HG03460 (cell line): ENCODE measurements around the gene PHOSPHO1.

Source experiments
- ATAC-seq: cut with Tn5 transposase; IDR thresholded peaks from one replicate; pipeline ENCODE4 v1.9.1; 2021; ENCODE audit not compliant: unreplicated experiment

PHOSPHO1 gene

DNA sequence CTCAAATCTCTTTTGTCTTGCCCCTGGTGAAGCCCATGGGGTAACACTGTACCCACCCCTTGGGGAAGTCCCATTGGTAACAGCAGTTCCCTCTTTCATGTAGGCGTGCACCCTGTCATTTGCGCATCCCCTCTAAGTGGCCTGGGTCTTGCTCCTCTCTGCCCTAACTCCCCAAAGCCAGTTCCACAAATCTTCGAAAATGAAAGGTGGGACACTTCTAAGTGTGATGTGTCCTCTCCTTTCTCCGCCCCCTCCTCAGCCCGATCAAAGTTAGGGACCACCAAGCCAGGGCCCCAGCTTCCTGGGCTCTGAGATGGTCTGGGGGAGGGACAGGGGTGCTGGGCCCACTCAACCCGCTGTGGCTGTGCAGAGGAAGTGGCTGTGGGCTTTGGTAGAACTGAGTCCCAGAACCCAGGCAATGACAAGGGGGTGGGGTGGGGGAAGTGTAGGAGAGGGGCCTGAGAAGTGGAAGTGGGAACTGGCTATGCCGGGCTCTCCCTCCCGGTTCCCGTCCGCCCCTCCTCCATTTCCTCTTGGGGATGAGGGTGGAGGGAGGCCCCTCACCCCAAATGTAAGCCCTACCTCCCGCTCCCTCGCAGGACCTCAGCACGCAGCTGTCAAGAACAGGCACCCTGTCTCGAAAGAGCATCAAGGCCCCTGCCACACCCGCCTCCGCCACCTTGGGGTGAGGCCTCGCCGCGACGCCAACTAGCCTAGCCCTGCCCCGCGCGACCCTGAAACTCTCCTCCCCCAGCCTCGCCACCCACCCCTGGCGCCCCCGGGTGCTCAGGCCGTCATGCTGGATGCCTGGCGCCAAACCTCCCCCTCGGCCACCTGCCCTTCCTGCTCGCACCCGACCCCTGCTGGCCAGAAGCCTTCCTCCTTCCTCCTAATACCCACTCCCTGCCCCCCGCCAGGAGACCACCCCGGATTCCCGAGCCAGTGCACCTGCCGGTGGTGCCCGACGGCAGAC is 11.4 kb downstream of the PHOSPHO1 start:
- ATAC-seq: no peak

DNA sequence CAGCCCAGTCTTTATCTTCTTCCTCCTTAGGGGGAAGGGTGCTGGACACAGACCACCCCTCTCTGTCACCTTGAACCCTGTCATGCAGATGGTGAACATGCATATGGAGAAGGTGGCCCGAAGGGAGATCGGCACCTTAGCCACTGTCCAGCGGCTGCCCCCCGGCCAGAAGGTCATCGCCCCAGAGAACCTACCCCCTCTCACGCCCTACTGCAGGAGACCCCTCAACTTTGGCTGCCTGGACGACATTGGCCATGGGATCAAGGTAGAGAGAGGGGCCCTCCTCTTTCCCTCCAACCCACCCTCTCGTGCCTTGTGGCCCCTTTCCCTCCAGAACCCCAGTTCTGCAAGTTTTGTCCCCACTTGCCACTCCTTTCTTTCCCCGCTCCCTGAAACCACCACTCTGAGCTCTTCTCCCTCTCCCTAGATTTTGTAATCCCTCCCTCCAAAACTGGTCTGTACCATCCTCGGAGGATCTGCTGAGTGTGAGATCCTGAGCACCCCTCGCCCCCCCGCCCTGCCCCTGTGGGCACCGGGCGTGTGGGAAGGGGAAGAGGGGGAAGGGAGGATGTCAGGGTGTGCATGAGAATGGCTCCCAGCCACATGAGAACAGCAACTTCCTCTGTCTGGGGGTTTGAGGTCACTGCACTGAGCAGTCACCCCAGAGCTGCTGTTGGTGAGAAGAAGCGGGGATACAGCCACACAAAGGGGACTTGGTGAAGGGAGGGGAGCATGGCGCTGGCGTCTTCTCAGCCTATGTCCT is 12.8 kb downstream of the PHOSPHO1 start:
- ATAC-seq: no peak

DNA sequence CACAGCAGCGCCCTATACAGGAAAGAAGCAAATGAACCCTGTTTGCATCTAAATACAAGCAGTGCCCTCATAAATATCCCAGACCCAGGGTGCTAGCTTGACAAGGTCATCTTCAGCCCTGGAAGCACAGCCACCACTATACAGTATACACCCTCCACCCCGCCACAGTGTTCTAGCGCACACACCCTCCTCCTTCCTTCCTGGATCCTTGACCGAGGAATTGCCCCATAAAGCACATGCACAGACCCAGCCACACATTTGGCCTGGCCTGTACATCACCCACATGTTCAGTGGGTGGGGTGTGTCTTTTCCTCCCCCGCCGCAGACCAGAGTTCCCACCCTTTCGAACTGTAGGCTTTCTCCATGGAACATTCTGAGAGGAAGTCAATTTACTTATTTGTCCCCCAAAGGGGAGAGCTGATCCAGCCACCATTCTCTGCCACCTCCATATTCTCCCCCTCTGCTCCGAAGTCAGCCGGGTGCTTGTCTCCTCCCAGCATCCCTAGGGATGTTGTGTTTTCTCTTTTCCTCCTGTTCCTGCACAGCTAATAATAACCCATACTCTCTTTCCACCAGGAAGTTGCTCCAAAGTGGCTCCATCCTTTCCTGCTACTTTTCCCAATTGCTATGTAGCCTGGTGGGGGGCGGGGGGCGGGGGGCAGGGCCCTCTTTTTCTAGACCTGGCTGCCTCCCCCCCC is 13.5 kb downstream of the PHOSPHO1 start:
- ATAC-seq: no peak

DNA sequence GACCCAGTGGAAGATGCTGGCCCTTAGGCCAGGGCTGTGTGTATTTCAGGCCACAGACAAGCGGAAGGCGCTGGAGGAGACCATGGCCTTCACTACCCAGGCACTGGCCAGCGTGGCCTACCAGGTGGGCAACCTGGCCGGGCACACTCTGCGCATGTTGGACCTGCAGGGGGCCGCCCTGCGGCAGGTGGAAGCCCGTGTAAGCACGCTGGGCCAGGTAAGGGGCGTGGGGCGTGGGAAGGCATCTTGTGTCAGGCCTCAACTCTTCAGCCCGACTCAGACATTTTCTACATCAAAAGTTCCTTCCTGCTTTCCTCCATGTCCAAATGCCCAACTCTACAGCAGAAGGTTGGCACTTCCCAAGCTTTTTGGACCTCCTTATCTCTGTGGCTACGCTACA is 14.1 kb downstream of the PHOSPHO1 start:
- no peak for ATAC-seq

DNA sequence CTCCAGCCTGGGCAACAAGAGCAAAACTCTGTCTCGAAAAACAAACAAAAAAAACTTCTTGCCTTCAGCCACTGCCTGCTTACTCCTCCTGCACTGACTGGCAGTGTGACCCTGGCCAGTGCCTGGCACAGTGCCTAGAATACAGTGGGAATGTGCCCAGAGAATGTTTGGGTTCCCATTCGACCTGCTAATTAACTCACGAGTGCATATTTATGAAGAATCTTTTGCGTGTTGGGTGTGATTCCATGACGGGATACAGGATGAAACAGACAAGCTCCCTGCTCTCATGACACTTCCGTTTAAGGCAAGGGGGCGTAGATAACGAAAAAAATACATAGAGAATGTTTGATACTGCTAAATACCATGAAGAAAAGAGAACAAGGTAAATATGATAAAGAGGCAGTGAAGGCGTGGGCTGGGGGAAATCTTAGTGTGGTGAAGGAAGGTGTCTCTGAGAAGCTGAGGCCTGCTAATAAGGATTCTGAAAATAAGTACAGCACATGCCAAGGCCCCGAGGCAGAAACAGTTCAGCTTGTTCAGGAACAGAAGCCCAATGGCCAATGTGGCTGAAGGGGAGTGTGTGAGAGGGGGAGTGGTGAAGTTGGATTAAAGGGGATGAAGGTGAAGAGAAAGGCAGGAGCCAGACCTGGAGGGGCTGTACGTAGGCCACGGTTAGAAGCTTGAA is 15.8 kb downstream of the PHOSPHO1 start:
- no peak for ATAC-seq

DNA sequence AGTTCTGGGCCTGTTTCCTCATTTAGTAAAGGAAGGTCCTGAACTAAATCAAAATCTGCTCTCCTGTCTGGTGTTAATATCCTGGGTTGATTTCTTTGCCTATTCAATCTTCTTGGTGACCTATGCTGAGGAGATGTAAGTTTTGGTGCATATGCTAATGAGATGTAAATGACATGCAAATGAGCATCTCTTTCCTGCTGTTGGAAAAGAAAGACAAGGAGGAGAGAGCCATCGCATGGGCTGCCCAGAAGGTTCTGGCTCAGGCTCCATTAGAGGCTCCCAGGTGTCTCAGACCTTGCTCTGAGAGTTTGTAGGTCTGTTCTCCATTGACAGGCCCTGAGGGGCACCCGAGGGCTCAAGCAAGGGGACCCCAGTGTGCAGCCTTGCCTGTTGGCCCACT is 16.7 kb downstream of the PHOSPHO1 start:
- ATAC-seq: no peak

DNA sequence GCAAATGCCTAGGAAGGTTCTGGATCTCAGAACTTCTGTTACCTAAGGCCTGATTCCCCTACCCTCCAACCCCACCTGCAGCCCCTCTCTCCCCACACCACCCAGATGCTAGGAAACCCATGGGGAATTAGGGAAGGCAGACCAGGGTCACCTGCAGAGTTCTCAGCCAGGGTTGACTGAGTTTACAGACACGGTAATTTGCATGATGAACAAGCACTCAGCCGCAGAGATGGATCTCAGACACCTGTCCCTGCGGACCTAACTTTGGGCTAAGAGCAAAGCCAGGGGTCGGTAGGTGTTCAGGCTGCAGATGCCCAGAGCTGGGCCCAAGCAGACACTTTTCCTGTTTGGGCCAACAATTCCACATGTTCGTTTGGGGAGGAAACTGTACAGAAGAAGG is 17.2 kb downstream of the PHOSPHO1 start:
- no peak for ATAC-seq

DNA sequence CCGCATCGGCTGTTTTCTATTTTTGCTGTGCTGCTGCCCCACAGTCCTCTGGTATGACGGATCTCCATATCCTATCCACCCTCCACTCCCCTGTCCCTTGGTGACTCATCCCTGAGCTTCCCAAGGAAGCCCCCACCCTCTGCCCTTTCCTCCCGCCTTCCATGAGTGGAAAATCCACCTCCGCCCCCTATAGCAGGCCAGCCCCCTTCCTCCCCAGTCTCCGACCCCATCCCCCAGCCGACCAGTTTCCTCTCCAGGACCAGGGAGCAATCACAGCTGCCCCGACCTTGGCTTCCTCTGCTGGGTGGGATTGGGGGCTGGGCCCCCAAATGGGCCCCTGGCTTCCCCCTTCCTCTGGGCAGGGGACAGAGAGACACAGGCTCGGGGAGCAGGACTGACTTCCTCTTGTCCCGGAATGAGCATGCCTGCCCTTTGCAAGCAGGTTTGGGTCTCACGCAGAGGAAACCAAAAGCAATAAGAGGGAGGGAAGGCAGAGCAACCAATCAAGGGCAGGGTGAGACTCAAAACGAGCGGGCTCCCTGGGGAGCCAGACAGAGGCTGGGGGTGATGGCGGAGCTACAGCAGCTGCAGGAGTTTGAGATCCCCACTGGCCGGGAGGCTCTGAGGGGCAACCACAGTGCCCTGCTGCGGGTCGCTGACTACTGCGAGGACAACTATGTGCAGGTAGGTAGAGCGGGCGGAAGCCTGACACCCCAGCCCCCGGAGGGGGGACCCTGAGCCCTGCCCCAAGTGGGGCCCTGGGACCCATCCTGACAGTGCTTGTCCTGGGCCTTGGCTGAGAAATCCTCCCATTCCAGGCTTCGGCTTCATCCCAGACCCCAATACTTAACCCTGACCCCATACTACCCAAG is 20.2 kb downstream of the PHOSPHO1 start, which contains the start of the genes ABI3 and GNGT2:
Gene ABI3 (plus strand): TSS at position 550 of the 872 bp plus-strand sequence. CDS start 18 bp downstream, at position 568.
Gene GNGT2 (minus strand): TSS at position 417 of the 872 bp plus-strand sequence. CDS start 3,152 bp downstream, outside the sequence.
- peak; percentile 78 for ATAC-seq

DNA sequence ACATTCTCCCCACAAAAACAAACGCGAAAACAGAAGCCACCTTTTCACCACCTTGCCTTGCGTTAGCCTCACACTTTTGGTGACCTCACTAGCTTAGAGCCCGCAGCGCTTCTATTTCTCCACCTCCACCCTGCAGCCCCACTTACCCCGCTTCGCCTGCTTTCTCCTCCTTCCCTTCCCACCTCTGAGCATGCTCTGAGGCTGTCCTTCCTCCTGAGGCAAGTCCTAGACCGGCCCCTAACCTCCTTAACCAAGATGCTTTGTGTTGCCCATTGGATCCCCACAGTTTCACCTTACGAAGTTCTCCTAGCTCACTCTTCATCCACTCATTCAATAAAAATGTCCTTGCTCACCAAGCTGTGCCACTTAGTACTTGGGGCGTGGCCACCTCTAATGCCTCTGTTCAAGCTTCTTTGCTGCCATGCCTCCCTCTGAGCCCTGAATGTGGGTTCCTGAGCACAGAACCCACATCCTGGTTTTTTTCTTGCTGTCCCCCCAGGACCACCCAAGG is 21.5 kb downstream of the PHOSPHO1 start:
- no peak for ATAC-seq

DNA sequence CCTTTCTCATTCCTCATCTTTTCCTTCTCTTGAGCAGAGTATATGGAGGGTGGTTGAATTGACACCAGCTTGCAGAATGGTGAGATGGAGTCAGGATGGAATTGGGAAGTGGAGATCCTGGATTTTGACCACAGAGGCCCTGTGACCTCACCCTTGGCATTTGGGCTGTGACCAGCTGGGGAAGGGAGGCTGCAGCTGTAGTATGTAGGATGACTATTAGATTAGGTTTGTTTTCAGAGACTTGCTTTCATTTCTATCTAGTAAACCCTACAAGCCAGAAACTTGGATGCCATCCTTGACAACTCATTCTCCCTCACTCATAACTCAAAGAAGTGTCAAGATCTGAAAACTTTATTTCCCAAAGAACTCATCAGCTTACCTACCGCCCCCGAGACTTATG is 26.1 kb downstream of the PHOSPHO1 start:
- no peak for ATAC-seq

DNA sequence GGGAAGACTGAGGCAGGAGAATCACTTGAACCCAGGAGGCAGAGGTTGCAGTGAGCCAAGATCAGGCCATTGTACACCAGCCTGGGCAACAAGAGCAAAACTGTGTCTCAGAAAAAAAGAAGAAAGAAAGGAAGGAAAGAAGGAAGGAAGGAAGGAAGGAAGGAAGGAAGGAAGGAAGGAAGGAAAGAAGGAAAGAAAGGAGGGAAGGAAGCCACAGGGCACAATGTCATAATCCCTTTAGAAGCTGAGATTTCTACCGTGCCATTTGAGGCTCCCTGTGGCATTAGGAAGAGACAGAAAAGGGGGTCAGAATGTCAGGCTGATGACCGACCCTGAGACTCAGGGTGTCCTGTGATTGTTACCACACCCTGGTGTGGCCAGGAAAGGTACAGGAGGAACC is 26.8 kb downstream of the PHOSPHO1 start:
- ATAC-seq: no peak

DNA sequence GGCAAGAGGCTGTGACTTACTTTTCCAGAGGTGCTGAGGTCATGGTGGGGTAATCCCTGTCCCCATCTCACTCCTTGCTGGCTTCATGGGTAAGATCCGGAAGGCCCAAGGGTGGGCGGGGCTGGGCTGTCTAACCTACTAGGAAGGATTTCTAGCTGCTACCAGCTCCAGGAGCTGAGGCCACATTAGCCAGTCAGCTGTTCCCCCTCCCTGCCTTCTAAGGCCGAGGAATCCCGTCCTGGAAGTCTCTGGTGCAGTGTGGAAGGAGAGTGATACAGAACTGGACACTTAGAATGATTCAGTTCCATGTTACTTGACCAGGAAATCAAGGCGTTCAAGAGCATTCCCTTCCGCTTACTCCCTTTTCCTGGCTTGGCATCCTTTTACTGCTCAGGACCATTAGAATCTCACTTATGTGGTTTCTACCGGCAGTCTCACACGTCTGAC is 29.1 kb downstream of the PHOSPHO1 start:
- no peak for ATAC-seq

DNA sequence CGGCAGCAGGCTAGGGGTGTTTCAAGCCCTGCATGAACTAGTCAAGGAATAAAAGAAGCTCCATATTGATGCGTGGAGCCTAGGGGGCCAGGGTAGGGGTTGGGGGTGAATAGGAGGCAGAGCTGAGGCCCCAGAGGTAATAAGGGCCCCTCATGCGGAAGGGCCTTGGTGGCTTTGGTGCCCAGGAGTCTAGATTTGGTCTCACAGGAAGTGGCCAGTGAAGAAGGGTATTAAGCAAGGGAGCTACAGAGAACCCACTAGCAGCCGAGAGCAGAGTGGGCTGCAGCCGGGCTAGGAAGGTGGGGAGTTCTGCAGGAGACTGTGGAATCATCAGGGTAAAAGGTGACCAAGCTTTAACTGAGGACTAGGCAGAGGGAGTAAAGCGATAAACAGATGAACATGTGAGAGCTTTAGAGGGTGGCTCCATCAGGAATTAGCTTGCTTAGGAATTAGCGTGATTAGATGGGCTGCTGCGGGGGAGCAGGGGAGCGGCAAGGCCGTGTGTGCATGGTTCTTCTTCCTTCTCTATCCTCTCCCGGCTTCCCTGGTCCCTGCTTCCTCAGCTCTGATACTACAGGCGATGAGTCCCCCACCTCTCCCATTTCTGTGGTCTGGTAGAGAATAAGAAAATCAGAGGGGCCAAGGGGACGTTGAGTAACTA is 30.0 kb downstream of the PHOSPHO1 start:
- ATAC-seq: no peak

DNA sequence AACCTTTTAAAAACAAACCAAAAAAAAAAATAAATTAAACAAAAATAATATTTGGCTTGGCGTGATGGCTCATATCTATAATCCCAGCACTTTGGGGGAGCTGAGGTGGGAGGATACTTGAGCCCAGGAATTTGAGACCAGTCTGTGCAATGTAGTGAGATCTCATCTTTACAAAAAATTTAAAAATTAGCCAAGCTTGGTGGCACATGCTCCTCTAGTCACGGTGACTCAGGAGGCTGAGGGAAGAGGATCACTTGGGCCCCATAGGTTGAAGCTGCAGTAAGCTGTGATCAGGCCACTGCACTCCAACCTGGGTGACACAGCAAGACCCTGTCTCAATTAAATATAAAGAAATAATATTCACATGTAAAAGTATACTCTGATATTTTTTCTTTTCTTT is 32.4 kb downstream of the PHOSPHO1 start:
- no peak for ATAC-seq

DNA sequence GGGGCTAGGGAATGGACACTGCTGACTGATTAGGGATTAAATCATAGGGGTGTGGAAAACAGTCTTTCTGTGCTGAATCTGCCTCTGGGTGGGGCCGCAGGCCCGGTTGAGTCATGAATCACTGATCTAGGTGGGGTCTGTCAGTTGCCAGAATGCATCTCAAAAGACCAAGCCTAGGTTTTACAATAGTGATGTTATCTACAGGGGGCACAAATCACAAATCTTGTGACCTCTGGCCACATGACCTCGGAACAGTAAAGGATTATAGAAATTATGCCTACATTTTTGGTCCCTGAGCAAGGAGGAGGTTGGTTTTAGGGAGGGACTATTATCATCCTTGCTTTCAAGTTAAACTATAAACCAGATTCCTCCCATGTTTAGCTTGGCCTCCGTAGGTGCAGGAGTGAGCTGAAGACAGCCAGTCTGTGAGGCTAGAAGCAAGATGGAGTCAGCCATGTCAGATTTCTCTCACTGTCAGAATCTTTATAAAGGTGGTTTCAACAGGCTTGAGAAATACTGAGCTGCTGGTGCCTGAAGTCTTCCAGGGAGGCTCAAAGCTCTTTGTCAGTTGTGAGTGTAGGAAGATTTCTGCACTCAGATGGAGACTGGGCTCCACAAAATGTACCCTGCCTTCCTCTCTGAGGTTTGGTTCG is 33.1 kb downstream of the PHOSPHO1 start:
- ATAC-seq: no peak

DNA sequence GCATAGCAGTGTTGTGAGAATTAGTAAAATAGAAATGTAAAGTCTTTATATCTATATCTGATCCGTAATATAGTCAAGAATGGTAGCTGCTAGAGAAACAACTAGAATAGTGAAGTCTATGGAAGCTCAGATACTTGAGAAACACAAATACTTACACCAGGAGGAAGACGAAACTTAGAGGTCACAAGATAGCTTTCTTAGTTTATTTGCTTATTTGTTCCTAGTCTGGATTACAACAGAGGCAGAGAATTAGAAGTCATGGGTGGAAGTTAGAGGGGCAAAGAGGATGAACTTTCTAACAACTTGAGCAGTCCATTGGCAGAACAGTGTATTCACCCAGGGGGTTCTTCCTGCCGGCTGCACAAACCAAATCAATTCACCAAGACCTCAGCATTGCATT is 34.1 kb downstream of the PHOSPHO1 start:
- no peak for ATAC-seq

DNA sequence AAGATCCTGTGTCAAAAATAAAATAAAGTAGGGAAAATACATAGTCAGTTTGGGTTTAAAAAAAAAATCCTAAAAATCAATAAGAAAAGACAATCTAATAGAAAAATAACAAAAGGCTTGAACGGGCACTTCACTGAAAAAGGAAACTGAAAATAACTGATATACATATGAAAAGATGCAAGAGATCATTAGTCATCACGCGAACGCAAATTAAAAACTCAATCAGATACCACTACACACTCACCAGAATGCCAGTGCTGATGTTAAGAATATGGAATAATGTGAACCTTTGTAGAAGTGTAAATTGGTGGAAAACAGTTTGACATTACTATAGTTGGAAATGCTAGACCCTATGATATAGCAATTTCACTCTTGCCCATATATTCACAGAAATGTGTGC is 34.8 kb downstream of the PHOSPHO1 start:
- ATAC-seq: no peak

DNA sequence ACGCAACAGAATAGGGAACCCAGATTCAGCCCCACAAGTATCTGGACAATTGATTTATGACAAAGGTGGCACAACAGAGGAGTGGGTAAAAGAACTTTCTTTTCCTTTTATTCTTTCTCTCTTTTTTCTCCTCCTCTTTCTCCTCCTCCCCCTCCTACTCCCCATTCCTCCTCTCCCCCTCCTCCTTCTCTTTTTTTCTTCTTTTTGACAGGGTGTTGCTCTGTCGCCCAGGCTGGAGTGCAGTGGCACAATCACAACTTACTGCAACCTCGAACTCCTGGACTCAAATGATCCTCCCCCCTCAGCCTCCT is 36.3 kb downstream of the PHOSPHO1 start:
- ATAC-seq: no peak
